Gastrocnemius medialis (tissue), 4 donors: ENCODE measurements around the gene WDFY3. TPM values are rescaled to one million over a fixed set of nuclear protein-coding genes. Genes with fewer than 3 reads are reported as not detected.

Experiments
- ATAC-seq, 2 donors: fragments of 150-250 bp; one replicate each; pipeline ENCODE4 v1.9.1; 2016
- DNase-seq, 2 donors: peaks; one replicate each; pipeline ENCODE4 v3.0.0-alpha.2; 2019
- H3K27ac ChIP-seq, 4 donors: fragments of 200-600 bp; sonication (generic); 1 replicate in 1 of 4; 2 replicates in 3 of 4; pipeline ENCODE4 v1.5.1; 2016 to 2018; ENCODE audit warnings: mild to moderate bottlenecking in 2 of 4, moderate library complexity in 1 of 4
- H3K27me3 ChIP-seq, 3 donors: fragments of 200-600 bp; sonication (generic) in 2 of 3; 1 replicate in 1 of 3; 2 replicates in 2 of 3; pipeline versions ENCODE4 v1.5.1 to v1.6.0; 2016 to 2019; ENCODE audit warnings: mild to moderate bottlenecking in 1 of 3, moderate library complexity in 1 of 3
- H3K36me3 ChIP-seq, 2 donors: fragments of 200-600 bp; sonication (generic) in 1 of 2; one replicate each; pipeline ENCODE4 v1.5.1; 2017 to 2018
- H3K4me1 ChIP-seq, 2 donors: fragments of 200-600 bp; sonication (generic) in 1 of 2; one replicate each; pipeline ENCODE4 v1.5.1; 2016 to 2017; ENCODE audit warnings: mild to moderate bottlenecking in 2 of 2
- H3K4me3 ChIP-seq, 4 donors: fragments of 200-600 bp; sonication (generic) in 3 of 4; 1 replicate in 1 of 4; 2 replicates in 3 of 4; pipeline ENCODE4 v1.5.1; 2016 to 2019; ENCODE audit warnings: mild to moderate bottlenecking in 2 of 4
- H3K9me3 ChIP-seq, 3 donors: fragments of 200-600 bp; sonication (generic) in 2 of 3; 1 replicate in 1 of 3; 2 replicates in 2 of 3; pipeline ENCODE4 v1.5.1; 2016 to 2019
- CTCF ChIP-seq, 5 experiments: fragments of 450-650 bp in 3 of 5; fragments of 200-600 bp in 2 of 5; sonication (generic) in 2 of 5; IDR thresholded peaks in 4 of 5; conservative IDR thresholded peaks in 1 of 5; 1 replicate in 4 of 5; 2 replicates in 1 of 5; pipeline ENCODE4 v1.5.1; 2016 to 2019; ENCODE audit warnings: antibody characterized with exemption in 5 of 5, mild to moderate bottlenecking in 3 of 5, moderate library complexity in 3 of 5
- POLR2A ChIP-seq, 2 donors: fragments of 450-650 bp; IDR thresholded peaks; one replicate each; pipeline ENCODE4 v1.6.1; 2017; ENCODE audit warnings: antibody characterized with exemption in 2 of 2, mild to moderate bottlenecking in 2 of 2, moderate library complexity in 2 of 2
- in situ Hi-C, 4 donors: fragments of 200-750 bp; cut with MboI; loops; one replicate each; pipeline versions ENCODE4 v1.15.0 to v1.8.0; 2017; ENCODE audit warnings: low sequenced_read_pairs in 4 of 4
- intact Hi-C: fragments of 100-400 bp; cut with DNase I; formaldehyde crosslinking; loops from one replicate; pipeline ENCODE4 v1.15.1; 2023; ENCODE audit warnings: low total_unique reads
- total RNA-seq, 4 donors: library from RNA; depleted of rRNA; stranded (reverse); fragments of >200 nt; gene quantifications; one replicate each; pipeline versions ENCODE4 v1.1.0 to v1.2.3, GENCODE V29; 2016

The WDFY3 gene
- total RNA-seq, 4 donors from 2014 or later = 28.3 to 65.9 (median 36.4) TPM

GRCh38 chr4:84920617-84921016 is 45.9 kb downstream of the WDFY3 start:
- Histone ChIP-seq H3K27me3 (no peaks in the 10 kb centered on the region), H3K27ac (peak overlapping the region in 2 of 4 donors; percentile 24 to 31), H3K4me3 (no peak overlapping the region), H3K4me1 (peaks cover 33 to 36% of the 10 kb centered on the region in 2 donors), H3K9me3 (no peaks in the 10 kb centered on the region), H3K36me3 (no peaks in the 10 kb centered on the region)
- ATAC-seq (peak; percentile 76 to 77), DNase-seq (no peak)
- in situ Hi-C loops (no loop called here), intact Hi-C loops (no loop called here)
- TF ChIP-seq CTCF (IDR thresholded peaks at IDR 0.05 in 4 of 5, conservative IDR thresholded peaks at IDR 0.05 in 1 of 5) (no peak), POLR2A (IDR thresholded peaks at IDR 0.05) (no peak)

DNA sequence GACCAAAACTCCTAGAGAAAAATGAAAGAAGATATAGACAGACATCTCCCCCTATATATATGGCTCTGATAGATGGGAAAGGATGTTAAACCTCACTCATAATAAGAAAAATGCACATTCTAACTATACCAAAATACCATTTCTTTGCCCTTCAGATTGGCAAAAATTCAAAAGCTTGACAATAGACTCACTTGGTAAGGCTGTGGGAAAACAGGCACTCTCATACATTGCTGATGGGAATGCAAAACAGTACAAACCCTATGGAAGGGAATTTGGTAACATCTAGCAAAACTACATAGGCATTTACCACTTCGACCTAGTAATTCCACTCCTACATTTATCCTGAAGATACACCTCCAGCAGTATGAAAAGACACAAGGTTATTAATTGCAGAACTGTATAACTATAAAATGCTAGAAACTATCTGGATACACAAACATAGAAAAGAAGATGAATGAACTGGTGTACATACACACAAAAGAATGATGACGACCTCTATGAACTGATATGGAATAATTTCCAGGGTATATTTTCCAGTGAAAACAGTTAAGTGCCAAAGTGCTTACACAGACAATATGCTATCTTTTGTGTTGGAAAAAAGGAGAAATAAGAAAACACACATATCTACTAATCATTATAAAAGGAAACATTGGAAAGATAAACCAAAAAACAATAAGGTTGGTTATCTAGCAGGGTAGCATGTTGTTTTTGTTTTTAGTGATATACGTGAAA is 48.5 kb downstream of the WDFY3 start:
- in situ Hi-C loops (no loop called here), intact Hi-C loops (loop anchor here (5.0 kb wide), 1 partner anchor 49 kb away; the partner anchor contains the start of gene WDFY3)
- Histone ChIP-seq H3K27ac (no peak overlapping the region), H3K4me3 (no peak overlapping the region), H3K36me3 (no peaks in the 10 kb centered on the region), H3K9me3 (no peaks in the 10 kb centered on the region), H3K27me3 (no peaks in the 10 kb centered on the region), H3K4me1 (peaks cover 46 to 50% of the 10 kb centered on the region in 2 donors)
- ATAC-seq (no peak), DNase-seq (no peak)
- no peak for TF ChIP-seq POLR2A (IDR thresholded peaks at IDR 0.05)
- no peak for TF ChIP-seq CTCF (IDR thresholded peaks at IDR 0.05 in 4 of 5, conservative IDR thresholded peaks at IDR 0.05 in 1 of 5)

- Histone ChIP-seq H3K4me1 (peaks cover 52 to 58% of the 10 kb centered on the region in 2 donors), H3K9me3 (no peaks in the 10 kb centered on the region), H3K27ac (no peak overlapping the region), H3K4me3 (no peak overlapping the region), H3K27me3 (no peaks in the 10 kb centered on the region), H3K36me3 (no peaks in the 10 kb centered on the region)
- in situ Hi-C loops = no loop called here
- no peak for DNase-seq
- intact Hi-C loops = loop anchor here (5.0 kb wide), 1 partner anchor 50 kb away; the partner anchor contains the start of gene WDFY3
- TF ChIP-seq POLR2A (IDR thresholded peaks at IDR 0.05) = no peak
- no peak for TF ChIP-seq CTCF (IDR thresholded peaks at IDR 0.05 in 4 of 5, conservative IDR thresholded peaks at IDR 0.05 in 1 of 5)
- no peak for ATAC-seq
These were observed 49.2 kb downstream of the WDFY3 start for GRCh38 chr4:84917086-84917821.

- in situ Hi-C loops (no loop called here), intact Hi-C loops (loop anchor here (5.0 kb wide), 1 partner anchor 51 kb away; the partner anchor contains the start of gene WDFY3)
- ATAC-seq (no peak), DNase-seq (no peak)
- Histone ChIP-seq H3K27ac (peak overlapping the region in 1 of 4 donors; percentile 28), H3K4me1 (peaks cover 53 to 59% of the 10 kb centered on the region in 2 donors), H3K36me3 (no peaks in the 10 kb centered on the region), H3K9me3 (no peaks in the 10 kb centered on the region), H3K27me3 (no peaks in the 10 kb centered on the region), H3K4me3 (no peak overlapping the region)
- TF ChIP-seq CTCF (IDR thresholded peaks at IDR 0.05 in 4 of 5, conservative IDR thresholded peaks at IDR 0.05 in 1 of 5) (no peak), POLR2A (IDR thresholded peaks at IDR 0.05) (no peak)
These were observed 50.3 kb downstream of the WDFY3 start for GRCh38 chr4:84916227-84916626.
